GM10847 (cell line): Measurements from ENCODE around the gene HCN3.

Experiments
- POLR2A ChIP-seq: IDR thresholded peaks from 2 replicates; pipeline ENCODE4 v1.6.1; 2011; ENCODE audit not compliant: insufficient read length; ENCODE audit errors: extremely low read depth

The HCN3 gene

GRCh38 chr1:155254228-155254713 is 23.0 kb upstream of the HCN3 start:
- TF ChIP-seq POLR2A = no peak

DNA sequence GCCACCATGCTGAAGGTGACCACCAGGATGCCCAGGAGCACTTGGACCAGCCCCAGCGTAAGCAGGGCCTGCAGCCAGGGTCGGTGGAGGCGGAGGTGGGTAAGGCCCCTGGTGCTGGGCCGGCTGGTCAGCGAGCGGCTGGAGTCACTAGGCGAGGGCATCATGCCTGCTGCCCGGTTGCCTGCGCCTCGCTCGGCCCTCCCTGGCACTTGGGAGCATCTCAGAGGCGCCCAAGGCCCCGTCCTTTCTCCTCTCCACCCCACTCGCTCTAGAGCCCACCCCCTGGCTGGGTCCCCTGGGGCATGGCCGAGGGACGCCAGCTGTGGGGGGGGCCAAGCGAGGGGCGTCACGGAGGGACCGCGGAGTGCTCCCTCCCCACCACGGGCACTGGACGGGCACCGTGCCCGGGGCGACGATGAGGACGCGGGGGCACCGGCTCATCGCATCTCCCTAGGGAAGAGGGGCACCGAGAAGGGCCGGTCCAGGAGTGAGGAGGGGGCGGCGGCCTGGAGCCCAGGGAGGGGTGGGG is 22.5 kb upstream of the HCN3 start:
- no peak for TF ChIP-seq POLR2A

DNA sequence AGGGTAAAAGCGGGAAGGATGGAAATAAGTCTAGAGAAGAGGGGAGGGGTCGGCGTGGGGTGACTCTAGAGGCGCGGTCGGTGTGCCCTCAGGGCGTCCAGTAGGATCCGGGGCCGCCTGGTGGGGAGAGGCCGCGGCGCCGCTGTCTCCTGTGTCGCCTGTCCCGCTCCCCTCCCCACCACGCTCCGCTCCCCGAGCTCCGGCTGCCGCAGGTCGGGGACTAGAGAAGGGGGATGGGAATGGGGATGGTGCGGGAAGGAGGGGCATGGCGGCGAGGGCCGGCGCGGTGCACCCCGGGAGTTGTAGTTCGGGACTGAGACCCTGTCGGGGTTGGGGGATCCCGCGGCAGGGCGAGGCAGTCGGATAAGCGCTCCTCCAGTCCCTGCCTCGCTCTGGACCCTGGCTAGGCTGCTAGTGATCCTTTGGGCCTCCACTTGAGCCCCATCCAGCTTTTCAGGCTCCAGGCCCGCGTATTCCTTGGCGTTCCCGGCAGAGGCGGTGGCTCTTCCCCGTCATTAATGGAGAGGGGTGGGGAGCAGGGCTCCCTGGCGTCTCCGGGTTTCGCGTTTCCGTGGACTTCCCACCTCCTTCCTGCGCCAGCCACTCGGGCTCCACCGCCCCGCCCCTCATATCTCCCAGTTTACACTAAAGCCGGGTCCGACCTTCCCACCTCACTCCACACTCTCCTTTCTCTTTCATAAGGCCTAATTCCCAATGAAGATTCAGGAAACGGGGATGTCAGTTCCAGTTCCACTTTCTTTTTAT is 21.8 kb upstream of the HCN3 start, which contains the start of gene ENTREP3:
ENTREP3 (minus strand) TSS at position 241 of the 765 bp plus-strand sequence. CDS start 606 bp downstream, outside the sequence.
- TF ChIP-seq POLR2A = peak; percentile 55

DNA sequence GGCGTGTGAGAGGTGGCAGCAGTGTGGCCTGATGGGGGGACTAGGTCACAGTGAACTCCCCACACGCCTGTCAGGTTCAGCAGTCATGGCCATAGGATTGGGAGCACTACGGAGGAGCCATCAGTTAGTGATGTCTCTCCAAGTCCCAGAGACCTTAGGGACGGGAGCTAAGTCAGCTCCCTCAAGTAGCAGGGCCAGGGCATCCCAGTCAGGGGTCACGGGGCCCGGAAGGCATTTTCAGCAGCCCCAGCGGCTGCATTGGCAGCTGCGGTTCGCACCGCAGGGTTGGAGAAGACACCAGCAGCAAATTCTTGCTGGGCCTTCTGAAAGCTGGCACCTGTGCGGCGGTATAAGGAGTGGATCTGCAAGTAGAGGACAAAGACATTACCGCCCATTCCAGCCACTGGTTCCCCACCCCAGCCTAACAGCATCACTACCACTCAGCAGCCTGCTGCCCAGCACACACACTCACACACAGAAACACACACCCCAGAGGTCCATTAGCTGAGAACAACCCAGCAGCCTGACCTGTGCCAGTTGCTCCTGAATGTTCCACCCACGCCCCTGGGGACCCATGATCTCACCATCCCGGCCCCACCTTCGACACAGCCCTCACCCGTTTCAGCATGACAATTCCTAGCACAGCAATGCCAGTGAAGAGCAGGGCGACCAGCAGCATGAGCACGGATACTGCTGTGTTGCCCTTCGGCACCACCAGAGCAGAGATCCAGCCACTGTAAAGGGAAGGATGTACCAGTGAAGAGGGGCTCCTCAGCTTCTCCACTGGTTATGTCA is 21.0 kb upstream of the HCN3 start:
- TF ChIP-seq POLR2A = no peak

- no peak for TF ChIP-seq POLR2A
Measured at GRCh38 chr1:155260276-155260675, 17.0 kb upstream of the HCN3 start.

- no peak for TF ChIP-seq POLR2A
Measured at GRCh38 chr1:155261493-155261851, 15.8 kb upstream of the HCN3 start.

- peak; percentile 83 for TF ChIP-seq POLR2A
Measured at GRCh38 chr1:155261852-155262673, 15.2 kb upstream of the HCN3 start, which contains the start of gene SCAMP3. TSS of gene SCAMP3 (minus strand) at chr1:155262360. CDS start at chr1:155262151, 209 bp downstream.

- no peak for TF ChIP-seq POLR2A
Measured at GRCh38 chr1:155263067-155263466, 14.2 kb upstream of the HCN3 start.

GRCh38 chr1:155266553-155266952 is 10.7 kb upstream of the HCN3 start:
- no peak for TF ChIP-seq POLR2A

- no peak for TF ChIP-seq POLR2A
Measured at GRCh38 chr1:155267373-155267772, 9.9 kb upstream of the HCN3 start.

DNA sequence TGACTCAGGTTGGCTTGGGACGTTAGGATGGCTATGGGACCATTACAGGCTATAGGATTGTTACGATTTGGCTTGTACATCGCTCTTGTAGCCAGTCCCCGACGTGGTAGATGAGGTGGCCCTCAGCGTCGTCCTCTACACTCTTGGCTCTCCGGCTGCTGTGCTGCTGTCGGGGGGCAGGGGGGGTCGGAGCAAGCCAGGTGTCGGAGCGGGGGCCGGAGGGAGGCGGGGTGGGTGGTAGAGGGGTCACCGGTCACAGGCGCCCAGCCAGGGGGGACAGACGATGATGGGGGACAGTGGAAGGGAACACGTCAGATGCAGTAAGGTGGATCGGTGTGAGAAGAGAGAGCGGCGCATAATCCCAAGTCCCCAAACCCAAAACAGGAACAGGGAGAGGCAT is 8.6 kb upstream of the HCN3 start:
- TF ChIP-seq POLR2A = no peak

- TF ChIP-seq POLR2A = no peak
Measured at GRCh38 chr1:155269381-155269780, 7.9 kb upstream of the HCN3 start.

DNA sequence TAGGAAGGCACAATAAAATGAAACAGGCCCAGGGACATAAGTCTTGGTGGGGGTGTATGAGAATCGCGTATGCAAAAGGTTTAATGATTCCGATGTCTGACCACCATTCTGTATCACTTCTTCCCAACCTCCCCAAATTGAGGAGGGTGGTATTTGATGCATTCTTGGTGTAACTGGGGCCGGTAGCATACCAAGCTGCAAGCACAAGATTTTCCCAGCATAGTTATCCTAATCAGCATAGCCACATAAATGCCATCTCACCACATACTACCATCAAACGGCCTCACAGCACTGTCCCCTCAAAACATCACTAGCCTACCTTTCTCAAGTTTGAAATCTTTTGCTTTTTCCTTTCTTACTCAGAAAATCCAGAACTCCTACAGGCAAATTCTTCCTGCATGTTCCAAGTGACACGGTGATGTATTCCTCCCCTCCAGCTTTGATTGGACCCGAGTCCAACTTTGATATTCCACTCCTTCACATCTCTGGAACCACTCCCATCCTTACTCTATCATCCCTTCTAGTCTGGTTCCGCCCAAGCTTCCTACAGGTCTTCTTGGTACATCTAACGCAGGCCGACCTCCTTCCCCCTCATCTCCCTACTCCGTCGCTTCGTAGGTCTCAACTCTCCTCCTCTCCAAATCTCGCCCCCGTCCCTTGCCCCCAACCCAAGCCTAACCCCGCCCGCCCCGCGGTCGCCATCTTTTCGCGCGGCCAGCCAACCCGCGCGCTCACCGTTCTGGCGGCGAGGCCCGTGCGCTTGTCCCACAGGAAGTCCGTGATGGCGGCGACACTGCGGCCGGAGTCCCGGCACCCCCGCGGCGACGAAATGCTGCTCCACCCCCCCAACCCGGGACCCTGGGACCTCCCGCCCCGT is 4.6 kb upstream of the HCN3 start:
- no peak for TF ChIP-seq POLR2A

- TF ChIP-seq POLR2A = peak; percentile 96
Measured at GRCh38 chr1:155273343-155274245, 3.7 kb upstream of the HCN3 start, which contains the start of gene CLK2. TSS of gene CLK2 (minus strand) at chr1:155273504. CDS start at chr1:155270977, 2,527 bp downstream.
